CD4-positive, alpha-beta T cell treated with Interleukin-4 for 1 hour (primary cell): ENCODE data around the gene PEX14.

Experiments used
- DNase-seq, 2 donors: peaks; one replicate each; pipeline ENCODE4 v3.0.0-alpha.2; 2020 to 2022

The PEX14 gene

DNA sequence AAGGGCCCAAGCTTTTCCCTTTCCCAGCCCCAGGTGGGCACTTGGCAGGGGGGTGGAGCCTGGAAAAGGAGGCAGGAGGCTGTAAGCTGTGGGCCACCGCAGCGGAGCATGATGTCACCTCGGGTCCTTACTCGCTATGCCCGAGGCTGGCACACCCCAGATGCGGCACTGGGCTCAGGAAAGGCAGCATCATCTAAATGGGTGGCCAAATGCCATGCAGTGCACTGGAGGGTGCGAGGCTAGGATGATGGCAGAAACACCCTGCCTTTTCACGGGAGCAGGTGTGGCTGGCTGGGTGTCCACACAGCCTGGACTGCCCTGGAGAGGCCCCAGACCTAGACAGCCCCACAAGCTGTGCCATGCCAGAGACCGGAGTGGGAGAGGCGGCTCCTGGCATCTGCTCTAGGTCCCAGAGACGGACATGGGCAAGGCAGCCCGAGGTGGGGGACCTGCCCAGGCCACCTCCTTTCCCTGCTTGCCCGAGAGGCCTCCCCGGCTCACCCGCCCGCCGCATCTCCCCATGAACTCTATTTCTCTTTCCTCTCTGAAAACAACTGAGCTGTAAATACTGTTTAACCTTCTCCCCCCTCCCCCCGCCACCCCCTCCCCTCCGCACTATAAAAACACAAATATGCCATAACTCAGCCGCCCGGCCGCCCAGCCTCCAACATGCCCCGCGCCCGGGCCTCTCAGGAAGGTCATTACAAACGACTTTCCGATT lies 197.0 kb downstream of the PEX14 start:
- no peak for DNase-seq

GRCh38 chr1:10672343-10673050 lies 197.7 kb downstream of the PEX14 start:
- DNase-seq = no peak

GRCh38 chr1:10673109-10673711 lies 198.5 kb downstream of the PEX14 start:
- DNase-seq = no peak

DNA sequence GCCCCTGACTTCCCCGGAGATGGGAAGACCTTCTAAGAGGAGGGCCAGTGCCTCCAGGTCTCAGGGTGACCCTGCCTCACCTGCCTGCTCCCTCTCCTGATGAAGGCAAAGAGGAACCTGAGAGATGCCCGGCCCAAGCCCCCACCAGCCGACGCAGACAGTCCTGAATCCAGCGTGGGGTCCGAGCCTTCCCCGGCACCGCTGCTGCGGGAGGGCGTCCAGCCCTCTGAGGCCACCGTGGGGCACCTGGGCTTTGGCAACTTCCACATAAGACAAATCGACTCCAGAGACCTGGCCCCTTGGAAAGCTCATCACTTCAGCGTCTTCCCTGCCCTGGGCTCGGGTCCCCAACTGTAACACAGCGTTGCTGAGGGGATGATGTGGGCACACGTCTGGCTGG lies 199.5 kb downstream of the PEX14 start:
- no peak for DNase-seq

GRCh38 chr1:10674700-10675609 lies 200.2 kb downstream of the PEX14 start:
- DNase-seq = no peak

DNA sequence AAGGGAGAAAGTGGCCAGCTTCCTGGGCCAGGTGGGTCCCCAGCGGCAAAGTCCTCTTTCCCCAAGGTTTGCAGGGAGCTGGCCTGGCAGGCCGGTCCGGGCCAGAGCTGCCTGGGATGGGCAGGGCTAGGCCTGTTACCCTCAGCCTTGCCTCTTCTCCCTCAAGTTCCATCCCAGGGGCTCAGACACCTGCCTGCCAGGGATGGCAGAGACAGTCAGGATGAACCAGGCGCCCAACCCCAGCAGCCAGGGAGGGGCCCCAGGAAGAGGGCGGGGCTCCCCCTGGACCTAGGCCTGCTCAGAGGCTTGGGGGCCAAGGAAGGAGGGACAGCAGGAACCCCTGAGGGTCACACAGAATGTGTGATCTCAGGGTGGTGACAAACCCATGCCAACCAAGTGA lies 201.1 kb downstream of the PEX14 start:
- DNase-seq = no peak

GRCh38 chr1:10676963-10677362 lies 202.2 kb downstream of the PEX14 start:
- DNase-seq = no peak

GRCh38 chr1:10677491-10678391 lies 203.0 kb downstream of the PEX14 start:
- DNase-seq = no peak

GRCh38 chr1:10678402-10678801 lies 203.7 kb downstream of the PEX14 start:
- DNase-seq = no peak

DNA sequence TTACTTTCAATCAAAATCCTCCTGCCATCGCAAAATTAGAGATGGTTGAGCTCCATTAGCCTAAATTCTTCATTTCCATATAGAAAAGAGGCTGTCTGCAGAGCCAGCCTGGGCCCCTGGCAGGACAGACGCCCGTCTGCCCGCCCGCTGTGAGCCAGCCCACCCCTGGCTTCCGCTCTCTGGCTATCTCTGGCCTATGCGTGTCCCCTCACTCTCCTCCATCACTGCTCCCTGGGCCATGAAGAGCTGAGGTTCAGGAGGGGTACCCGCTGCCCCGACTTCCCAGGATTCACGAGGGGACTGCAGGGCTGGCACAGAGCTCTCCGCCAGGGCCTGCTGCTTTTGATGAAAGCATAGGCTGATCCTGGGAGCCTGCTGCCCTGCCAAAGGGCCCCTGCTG lies 204.1 kb downstream of the PEX14 start:
- no peak for DNase-seq

DNA sequence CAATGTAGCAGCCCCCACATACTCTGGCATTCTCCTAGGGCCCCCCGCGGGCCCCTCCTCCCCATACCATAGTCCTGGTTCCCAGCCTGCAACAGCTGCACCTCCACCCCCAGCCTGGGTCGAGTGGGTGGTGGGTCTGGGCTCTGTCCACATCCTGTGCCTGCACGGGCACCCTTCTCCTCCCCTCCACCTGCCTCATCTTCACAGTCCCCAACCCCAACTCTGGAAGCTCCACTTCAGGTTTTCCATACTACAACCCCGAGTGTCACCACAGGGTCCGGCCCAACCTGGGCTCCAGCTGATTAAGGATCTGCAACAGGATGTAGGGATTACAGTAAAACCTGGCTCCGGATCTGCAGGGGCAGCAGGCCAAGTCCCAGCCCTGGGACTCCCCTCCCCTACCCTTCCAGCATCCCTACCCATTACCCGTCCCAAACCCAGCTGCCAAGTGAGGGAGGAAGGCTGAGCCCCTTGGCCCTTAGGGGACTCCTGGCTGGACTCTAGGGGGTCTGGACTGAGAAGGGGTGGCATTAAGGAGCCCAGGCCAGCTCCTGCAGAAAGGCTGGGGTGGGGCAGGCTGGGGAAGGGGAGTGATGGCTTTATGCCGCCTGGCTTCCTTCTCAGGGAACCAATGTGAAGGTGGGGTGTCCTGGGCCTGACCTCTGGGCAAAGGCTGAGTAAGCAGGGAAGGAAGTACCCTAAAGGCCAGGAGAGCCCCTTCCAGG lies 204.9 kb downstream of the PEX14 start:
- DNase-seq = no peak
